Choroid plexus epithelial cell (primary cell): Measurements from ENCODE around the gene CHN2.

Experiments
- DNase-seq: peaks from one replicate; pipeline ENCODE4 v3.0.0-alpha.2; 2010; ENCODE audit warnings: low read depth
- H3K4me3 ChIP-seq: 2 replicates; pipeline ENCODE4 v1.5.1; 2011; ENCODE audit warnings: low read depth, mild to moderate bottlenecking, control low read depth, low read length, moderate library complexity
- CTCF ChIP-seq: conservative IDR thresholded peaks from 2 replicates; pipeline ENCODE4 v1.5.1; 2011; ENCODE audit warnings: low read depth, mild to moderate bottlenecking, control low read depth, inconsistent platforms, low read length, moderate library complexity

CHN2 gene

GRCh38 chr7:29330136-29330535 is 135.6 kb downstream of the CHN2 start:
- TF ChIP-seq CTCF = no peak
- no peak for DNase-seq
- H3K4me3 ChIP-seq = no peak overlapping the region

- DNase-seq = no peak
- no peak overlapping the region for H3K4me3 ChIP-seq
- no peak for TF ChIP-seq CTCF
Measured at GRCh38 chr7:29331163-29331562, 136.6 kb downstream of the CHN2 start.

DNA sequence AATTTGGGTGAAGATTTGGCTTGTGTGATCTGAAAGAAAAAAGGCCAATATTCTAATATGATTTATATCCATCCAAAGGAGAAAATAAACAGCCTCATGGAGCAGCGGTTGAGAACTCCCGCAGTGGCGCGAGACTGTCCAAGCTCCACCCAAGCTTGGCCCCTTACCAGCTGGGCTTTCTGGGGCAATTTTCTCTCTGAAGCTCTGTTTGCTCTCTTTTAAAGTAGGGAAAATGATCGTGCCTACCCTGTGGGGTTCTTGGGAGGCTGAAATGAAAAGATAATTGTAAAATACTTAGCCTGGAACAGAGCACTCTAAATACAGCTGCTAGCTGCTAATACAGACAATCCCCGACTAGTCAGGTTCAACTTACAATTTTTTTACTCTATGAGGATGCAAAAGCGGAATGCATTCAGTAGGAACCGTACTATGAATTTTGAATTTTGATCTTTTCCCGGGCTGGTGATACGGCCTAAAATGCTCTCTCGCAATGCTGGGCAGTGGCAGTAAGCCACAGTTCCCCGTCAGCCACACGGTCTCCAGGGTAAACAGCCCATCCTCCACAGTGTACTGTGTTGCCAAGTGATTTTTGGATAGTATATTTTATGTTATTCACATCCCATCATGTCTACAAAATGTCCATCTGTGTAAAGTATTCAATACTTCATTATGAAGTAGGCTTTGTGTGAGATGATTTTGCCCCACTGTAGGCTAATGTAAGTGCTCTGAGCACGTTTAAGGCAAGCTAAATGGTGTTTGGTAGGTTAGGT is 137.7 kb downstream of the CHN2 start:
- no peak for DNase-seq
- TF ChIP-seq CTCF = no peak
- no peak overlapping the region for H3K4me3 ChIP-seq

DNA sequence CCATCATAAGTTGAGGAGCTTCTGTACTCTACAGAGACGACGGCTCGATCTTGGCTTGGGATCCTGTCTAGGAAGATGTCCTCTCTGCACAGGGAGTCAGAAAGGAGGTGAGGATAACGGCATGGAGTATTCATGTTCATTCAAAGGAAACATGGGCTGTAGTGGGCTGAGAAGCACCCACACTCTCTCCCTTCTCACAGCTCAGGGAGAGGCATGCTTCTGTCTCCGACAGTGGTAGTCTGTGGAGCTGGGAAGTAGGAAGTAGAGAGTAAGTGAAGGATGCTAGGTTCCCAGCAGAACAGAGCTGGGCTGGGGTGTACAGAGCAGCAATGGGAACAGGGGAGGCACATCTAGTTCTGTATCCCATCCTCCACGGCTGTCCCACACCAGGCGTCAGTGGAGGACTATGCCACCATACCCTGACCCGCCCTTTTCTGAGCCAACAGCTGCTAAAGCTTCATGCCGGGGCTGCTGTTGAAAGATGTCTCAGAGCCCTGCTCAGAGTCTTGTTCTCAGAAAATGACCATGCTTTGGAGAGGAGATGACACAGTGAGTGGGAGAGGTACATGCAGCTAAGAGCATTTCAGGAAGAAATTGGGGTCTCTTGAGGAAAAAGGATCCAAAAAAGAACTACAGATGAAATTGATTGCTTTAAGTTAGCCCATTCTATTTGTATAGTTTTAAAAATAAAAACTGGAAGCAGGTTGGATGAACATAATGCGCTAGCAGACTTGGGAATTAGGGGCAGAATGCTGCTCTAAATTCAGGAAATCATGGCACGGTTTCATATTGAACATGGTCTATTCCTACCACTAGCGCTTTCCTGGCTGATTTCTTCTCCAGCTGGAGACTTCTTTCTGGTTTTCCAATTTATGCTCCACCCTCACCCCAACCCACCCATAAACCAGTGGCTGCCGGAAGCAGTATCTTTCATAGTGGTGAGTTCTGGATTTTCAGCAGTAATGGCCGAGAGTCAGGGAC is 138.6 kb downstream of the CHN2 start:
- no peak overlapping the region for H3K4me3 ChIP-seq
- no peak for DNase-seq
- TF ChIP-seq CTCF = no peak

- DNase-seq = no peak
- no peak for TF ChIP-seq CTCF
- H3K4me3 ChIP-seq = no peak overlapping the region
Measured at GRCh38 chr7:29335188-29336083, 140.9 kb downstream of the CHN2 start.

- TF ChIP-seq CTCF = no peak
- no peak overlapping the region for H3K4me3 ChIP-seq
- peak; percentile 60 for DNase-seq
Measured at GRCh38 chr7:29337546-29338116, 143.1 kb downstream of the CHN2 start.
